Hepatocyte (in vitro differentiated cells): ENCODE data around the gene FGFBP3. TPM values are rescaled to one million over a fixed set of nuclear protein-coding genes. Genes with fewer than 3 reads are reported as not detected.

ENCODE experiments used
- DNase-seq: peaks from one replicate; pipeline ENCODE4 v3.0.0-alpha.2; 2016; ENCODE audit warnings: low spot score
- H2AFZ ChIP-seq: fragments of 200-600 bp; sonication (generic); 2 replicates; pipeline ENCODE4 v1.6.0; 2016; ENCODE audit warnings: antibody characterized with exemption, mild to moderate bottlenecking
- H3K27ac ChIP-seq: fragments of 200-600 bp; sonication (generic); 2 replicates; pipeline ENCODE4 v1.5.1; 2016; ENCODE audit warnings: mild to moderate bottlenecking
- H3K27me3 ChIP-seq: fragments of 200-600 bp; sonication (generic); 2 replicates; pipeline ENCODE4 v1.6.1; 2016
- H3K36me3 ChIP-seq: fragments of 200-600 bp; sonication (generic); replicated peaks from 2 replicates; pipeline ENCODE4 v1.5.1; 2016; ENCODE audit warnings: low read depth; ENCODE audit not compliant: insufficient read depth
- H3K4me1 ChIP-seq: fragments of 200-600 bp; sonication (generic); 2 replicates; pipeline ENCODE4 v1.5.1; 2016; ENCODE audit warnings: mild to moderate bottlenecking, moderate library complexity; ENCODE audit not compliant: insufficient read depth
- H3K4me2 ChIP-seq: fragments of 200-600 bp; sonication (generic); 2 replicates; pipeline ENCODE4 v1.6.0; 2016
- H3K4me3 ChIP-seq: fragments of 200-600 bp; sonication (generic); 2 replicates; pipeline ENCODE4 v1.5.1; 2016; ENCODE audit warnings: mild to moderate bottlenecking
- H3K79me2 ChIP-seq: fragments of 200-600 bp; sonication (generic); 2 replicates; pipeline ENCODE4 v1.6.0; 2017; ENCODE audit warnings: mild to moderate bottlenecking
- H3K9me2 ChIP-seq: fragments of 200-600 bp; sonication (generic); replicated peaks from 2 replicates; pipeline ENCODE4 v1.6.0; 2017; ENCODE audit warnings: mild to moderate bottlenecking; ENCODE audit not compliant: insufficient read depth
- H3K9me3 ChIP-seq: fragments of 200-600 bp; sonication (generic); 2 replicates; pipeline ENCODE4 v1.5.1; 2016; ENCODE audit warnings: low read depth, mild to moderate bottlenecking
- H4K20me1 ChIP-seq: fragments of 200-600 bp; sonication (generic); 2 replicates; pipeline ENCODE4 v1.6.0; 2016; ENCODE audit warnings: mild to moderate bottlenecking; ENCODE audit not compliant: insufficient read depth, poor library complexity, severe bottlenecking
- EZH2 ChIP-seq: fragments of 200-600 bp; sonication (generic); IDR thresholded peaks from 2 replicates; pipeline ENCODE4 v1.6.1; 2016; ENCODE audit warnings: antibody characterized with exemption, mild to moderate bottlenecking, borderline replicate concordance
- EZH2phosphoT487 ChIP-seq: fragments of 200-600 bp; sonication (generic); IDR thresholded peaks from one replicate; pipeline ENCODE4 v1.6.1; 2018; ENCODE audit warnings: antibody characterized with exemption, mild to moderate bottlenecking, low read depth, moderate library complexity; ENCODE audit not compliant: unreplicated experiment, severe bottlenecking
- WGBS: methylation state at CpG from one replicate; pipeline ENCODE4 v1.1.6; 2016; ENCODE audit warnings: low lambda C conversion rate; ENCODE audit errors: missing lambda C conversion rate; 5-methylcytosine and 5-hydroxymethylcytosine counted together
- polyA plus RNA-seq: library from polyadenylated mRNA; unstranded; fragments of >200 nt; fragmentation: Nextera tagmentation; extraction: Ambion mirVana; gene quantifications from 2 replicates; pipeline ENCODE4 v1.2.1, GENCODE V29; 2016
- total RNA-seq: library from RNA; depleted of rRNA; stranded (reverse); fragments of >200 nt; gene quantifications from 2 replicates; pipeline ENCODE4 v1.2.3, GENCODE V29; 2014
- TF ChIP-seq, protein P1 (sequence below): fragments of 200-600 bp; sonication (generic); IDR thresholded peaks from 2 replicates; pipeline ENCODE4 v1.5.1; 2016; ENCODE audit warnings: antibody characterized with exemption, mild to moderate bottlenecking; ENCODE audit not compliant: poor library complexity

The FGFBP3 gene
- total and polyA plus RNA-seq, 2 experiments from 2014 or later, result 1.5 to 2.6 TPM

DNA sequence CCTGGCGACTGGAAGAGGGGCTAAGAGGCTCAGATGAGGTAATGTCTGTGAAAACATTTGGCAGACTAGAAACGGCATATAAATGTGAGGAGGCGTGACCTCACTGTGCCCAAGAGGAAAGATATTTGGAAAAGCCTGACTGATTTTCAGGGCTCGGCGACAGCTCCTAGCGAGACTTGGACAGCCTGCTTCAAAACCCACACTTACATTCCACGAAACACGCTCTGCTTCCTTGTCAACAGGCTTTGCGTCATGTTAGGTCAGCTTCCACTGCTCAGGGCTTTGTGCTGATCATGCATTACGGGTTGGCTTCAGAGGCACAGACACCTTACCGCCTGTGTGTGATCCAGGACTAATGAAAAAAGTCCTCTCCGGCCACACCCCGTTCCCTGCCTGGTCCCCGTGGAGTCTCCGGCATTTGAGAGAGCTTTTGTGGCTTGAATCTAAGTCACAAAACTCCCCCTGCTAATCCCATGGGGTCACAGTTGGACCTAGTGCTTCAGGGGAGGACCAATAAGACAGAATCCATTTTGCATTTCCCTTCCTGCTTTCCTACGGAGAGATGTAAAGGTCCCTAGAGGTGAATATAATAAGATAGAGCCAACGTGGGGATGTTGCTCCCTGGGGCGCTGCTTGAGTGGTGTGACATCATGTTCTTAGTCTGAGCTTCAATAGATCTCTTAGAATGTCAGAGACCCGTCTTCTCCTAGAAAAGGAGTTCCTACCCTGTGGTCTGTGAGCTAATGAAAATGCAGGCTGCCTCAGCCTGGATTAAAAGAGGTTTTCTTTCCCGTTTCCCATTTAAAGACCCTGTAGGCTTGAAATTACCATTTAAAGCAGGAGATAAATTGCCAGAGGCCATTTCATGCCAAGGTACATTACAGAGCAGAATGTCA lies 25.5 kb downstream of the FGFBP3 start:
- Histone ChIP-seq H4K20me1 (no peaks in the 10 kb centered on the region), H3K9me3 (no peaks in the 10 kb centered on the region), H3K27me3 (no peaks in the 10 kb centered on the region), H3K4me2 (peak overlapping the region; percentile 62), H2AFZ (peak overlapping the region; percentile 23), H3K27ac (peak overlapping the region; percentile 10), H3K79me2 (no peaks in the 10 kb centered on the region), H3K9me2 (no peaks in the 10 kb centered on the region), H3K4me3 (no peak overlapping the region), H3K4me1 (peaks cover 19% of the 10 kb centered on the region), H3K36me3 (no peaks in the 10 kb centered on the region)
- TF ChIP-seq EZH2phosphoT487 (no peak), EZH2 (no peak)
- TF ChIP-seq, protein P1, sequence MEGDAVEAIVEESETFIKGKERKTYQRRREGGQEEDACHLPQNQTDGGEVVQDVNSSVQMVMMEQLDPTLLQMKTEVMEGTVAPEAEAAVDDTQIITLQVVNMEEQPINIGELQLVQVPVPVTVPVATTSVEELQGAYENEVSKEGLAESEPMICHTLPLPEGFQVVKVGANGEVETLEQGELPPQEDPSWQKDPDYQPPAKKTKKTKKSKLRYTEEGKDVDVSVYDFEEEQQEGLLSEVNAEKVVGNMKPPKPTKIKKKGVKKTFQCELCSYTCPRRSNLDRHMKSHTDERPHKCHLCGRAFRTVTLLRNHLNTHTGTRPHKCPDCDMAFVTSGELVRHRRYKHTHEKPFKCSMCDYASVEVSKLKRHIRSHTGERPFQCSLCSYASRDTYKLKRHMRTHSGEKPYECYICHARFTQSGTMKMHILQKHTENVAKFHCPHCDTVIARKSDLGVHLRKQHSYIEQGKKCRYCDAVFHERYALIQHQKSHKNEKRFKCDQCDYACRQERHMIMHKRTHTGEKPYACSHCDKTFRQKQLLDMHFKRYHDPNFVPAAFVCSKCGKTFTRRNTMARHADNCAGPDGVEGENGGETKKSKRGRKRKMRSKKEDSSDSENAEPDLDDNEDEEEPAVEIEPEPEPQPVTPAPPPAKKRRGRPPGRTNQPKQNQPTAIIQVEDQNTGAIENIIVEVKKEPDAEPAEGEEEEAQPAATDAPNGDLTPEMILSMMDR, result no peak
- peak; percentile 69 for DNase-seq
- WGBS, result 34% methylated on average over 20 of the region's 20 CpGs

DNA sequence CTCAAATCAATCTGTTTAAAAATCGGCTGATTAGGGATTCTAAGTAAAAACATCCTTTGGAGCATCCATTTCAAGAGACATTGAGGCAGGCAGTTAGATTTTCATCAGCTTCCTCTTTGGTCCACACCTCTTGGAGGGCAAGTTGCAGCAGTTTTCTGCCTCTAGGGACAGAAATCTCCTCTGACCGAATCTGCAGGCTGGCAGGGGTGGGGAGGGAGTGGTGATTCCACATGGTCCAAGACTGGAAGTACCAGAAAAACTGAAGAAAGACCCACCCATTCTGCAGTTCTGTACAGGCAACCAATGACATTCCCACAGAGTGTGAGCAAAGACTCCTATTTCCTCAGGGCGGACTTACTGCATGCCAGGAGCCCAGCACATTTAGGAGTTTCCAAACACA lies 29.0 kb downstream of the FGFBP3 start:
- H3K27ac ChIP-seq, result no peak overlapping the region
- 24% methylated on average over 3 of the region's 3 CpGs for WGBS

DNA sequence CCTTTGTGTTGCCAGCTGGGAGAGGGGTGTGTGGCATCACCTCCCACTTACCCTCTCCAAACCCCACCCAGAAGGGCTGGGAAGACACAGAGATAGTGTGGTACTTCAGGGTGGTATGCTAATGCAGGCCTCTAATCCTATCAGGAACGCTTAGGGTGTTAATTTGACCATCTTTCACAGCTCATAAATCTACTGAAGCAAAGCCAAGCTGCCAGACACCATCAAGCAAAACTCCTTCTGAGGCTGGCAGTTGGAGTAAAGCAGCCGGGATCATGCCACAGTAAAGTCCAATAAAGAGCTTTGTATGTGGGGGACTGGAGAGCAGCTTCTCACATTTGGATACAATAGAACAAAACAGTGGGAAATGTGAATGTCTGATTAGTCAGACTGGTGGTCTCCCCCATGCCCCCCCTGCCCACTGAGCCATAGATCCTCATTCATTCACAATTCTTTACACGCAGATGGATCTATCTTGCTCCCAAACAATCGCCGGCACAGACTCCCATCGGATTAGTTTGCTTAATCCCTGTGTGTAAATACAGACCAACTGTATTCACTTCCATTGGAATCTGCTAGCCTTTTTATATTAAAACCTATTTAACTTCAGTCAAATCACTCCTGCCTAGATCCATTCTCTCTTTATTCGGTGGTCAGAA lies 29.6 kb downstream of the FGFBP3 start:
- no peaks in the 10 kb centered on the region for H3K79me2 ChIP-seq
- no peak overlapping the region for H3K27ac ChIP-seq
- H3K4me3 ChIP-seq, result no peak overlapping the region
- H3K36me3 ChIP-seq, result no peaks in the 10 kb centered on the region
- no peaks in the 10 kb centered on the region for H3K9me2 ChIP-seq
- no peaks in the 10 kb centered on the region for H4K20me1 ChIP-seq
- 16% methylated on average over 7 of the region's 7 CpGs for WGBS
- no peak for DNase-seq
- H3K4me1 ChIP-seq, result peaks cover 8% of the 10 kb centered on the region
- no peaks in the 10 kb centered on the region for H3K9me3 ChIP-seq
- H3K27me3 ChIP-seq, result no peaks in the 10 kb centered on the region
- H3K4me2 ChIP-seq, result peak overlapping the region; percentile 42
- no peak for TF ChIP-seq EZH2phosphoT487
- TF ChIP-seq, protein P1, result no peak
- no peak for TF ChIP-seq EZH2
- H2AFZ ChIP-seq, result peak overlapping the region; percentile 48

More for the DNA sequence above, 29.0 kb downstream of the FGFBP3 start:
- no peaks in the 10 kb centered on the region for H3K9me2 ChIP-seq
- no peak overlapping the region for H3K4me3 ChIP-seq
- TF ChIP-seq, protein P1, result no peak
- TF ChIP-seq EZH2phosphoT487 (no peak), EZH2 (no peak)
- H3K79me2 ChIP-seq, result no peaks in the 10 kb centered on the region
- H3K4me2 ChIP-seq, result peak overlapping the region; percentile 42
- DNase-seq, result peak; percentile 28
- no peaks in the 10 kb centered on the region for H4K20me1 ChIP-seq
- H2AFZ ChIP-seq, result peak overlapping the region; percentile 48
- H3K27me3 ChIP-seq, result no peaks in the 10 kb centered on the region
- H3K36me3 ChIP-seq, result no peaks in the 10 kb centered on the region
- no peaks in the 10 kb centered on the region for H3K9me3 ChIP-seq
- H3K4me1 ChIP-seq, result peaks cover 8% of the 10 kb centered on the region
